K562 (cell line): Measurements from ENCODE around the gene ANO10. TPM values are rescaled to one million over a fixed set of nuclear protein-coding genes. Genes with fewer than 3 reads are reported as not detected.

Experiments
- CBX8 ChIP-seq: fragments of 200-600 bp; sonication (generic); IDR thresholded peaks from 2 replicates; pipeline ENCODE4 v1.6.1; 2012; ENCODE audit warnings: borderline replicate concordance, mixed run types, low read depth, mild to moderate bottlenecking, moderate library complexity, mixed read lengths, low read length, control low read depth, inconsistent platforms; ENCODE audit not compliant: poor library complexity, severe bottlenecking; ENCODE audit errors: extremely low read depth
- E2F6 ChIP-seq, 2 experiments: IDR thresholded peaks; 2 replicates each; pipeline ENCODE4 v1.6.1; 2011; ENCODE audit warnings: borderline replicate concordance in 1 of 2, control low read depth in 1 of 2, low read depth in 1 of 2, low read length in 1 of 2, mild to moderate bottlenecking in 1 of 2, mixed read lengths in 1 of 2, moderate library complexity in 1 of 2; ENCODE audit not compliant: insufficient read depth in 1 of 2, insufficient read length in 1 of 2, poor library complexity in 1 of 2, severe bottlenecking in 1 of 2; ENCODE audit errors: extremely low read depth in 1 of 2
- JUNB ChIP-seq: fragments of 450-650 bp; formaldehyde crosslinking; conservative IDR thresholded peaks from 2 replicates; pipeline ENCODE4 v1.4.0; 2020; ENCODE audit warnings: mild to moderate bottlenecking
- MCM3 ChIP-seq: fragments of 450-650 bp; IDR thresholded peaks from 2 replicates; pipeline ENCODE4 v1.6.1; 2016
- MIER1 ChIP-seq: fragments of 450-650 bp; IDR thresholded peaks from 2 replicates; pipeline ENCODE4 v1.6.1; 2016; ENCODE audit warnings: antibody characterized with exemption, mild to moderate bottlenecking, low read depth
- MXI1 ChIP-seq: IDR thresholded peaks from 2 replicates; pipeline ENCODE4 v1.6.1; 2011; ENCODE audit warnings: low read depth, mild to moderate bottlenecking, improper control_type of control experiment, low read length
- OTX1 ChIP-seq: fragments of 450-650 bp; formaldehyde crosslinking; IDR thresholded peaks from 2 replicates; pipeline ENCODE4 v1.4.0; 2022; ENCODE audit warnings: mild to moderate bottlenecking
- PHB ChIP-seq: fragments of 250-450 bp; sonication (Bioruptor Pico); IDR thresholded peaks from 2 replicates; pipeline ENCODE4 v1.5.0; 2021
- RBM34 ChIP-seq: fragments of 200-400 bp; formaldehyde crosslinking; IDR thresholded peaks from 2 replicates; pipeline ENCODE4 v1.6.1; 2018; ENCODE audit warnings: low read length, borderline replicate concordance; ENCODE audit not compliant: insufficient read depth
- RHOXF2B ChIP-seq: fragments of 250-450 bp; sonication (Bioruptor Pico); conservative IDR thresholded peaks from 2 replicates; pipeline ENCODE4 v1.5.1; 2021
- TCF15 ChIP-seq: fragments of 250-450 bp; sonication (Bioruptor Pico); IDR thresholded peaks from 2 replicates; pipeline ENCODE4 v1.8.0; 2022; ENCODE audit warnings: moderate library complexity, mild to moderate bottlenecking, inconsistent platforms
- ZNF436 ChIP-seq: fragments of 250-450, 450-650 bp; sonication (Bioruptor Pico); formaldehyde crosslinking; IDR thresholded peaks from 2 replicates; pipeline ENCODE4 v1.7.0; 2020; ENCODE audit warnings: mild to moderate bottlenecking
- ZNF586 ChIP-seq: fragments of 450-650 bp; formaldehyde crosslinking; conservative IDR thresholded peaks from 2 replicates; pipeline ENCODE4 v1.4.0; 2020; ENCODE audit warnings: mild to moderate bottlenecking, moderate library complexity
- polyA plus RNA-seq, 8 experiments: library from polyadenylated mRNA; depleted of rRNA in 4 of 8; stranded (reverse) in 5 of 8; unstranded in 3 of 8; fragments of >200 nt; fragmentation: Nextera tagmentation in 2 of 8; fragmentation: Illumina TruSeq in 1 of 8; extraction: Ambion mirVana in 2 of 8; extraction: Trizol in 1 of 8; gene quantifications; 2 replicates each; pipeline versions ENCODE4 v1.2.1 to v1.2.3, GENCODE V29; 2011 to 2014; ENCODE audit warnings: inconsistent platforms in 1 of 8, missing spikeins in 1 of 8
- total RNA-seq, 7 experiments: library from RNA; depleted of rRNA in 6 of 7; stranded (reverse); fragments of >200 nt in 6 of 7; fragmentation: Illumina TruSeq in 2 of 7; extraction: Trizol in 2 of 7; gene quantifications; 2 replicates each; pipeline versions ENCODE4 v1.2.1 to v1.2.3, GENCODE V29; 2011 to 2021; ENCODE audit warnings: low replicate concordance in 1 of 7
- TF ChIP-seq, protein P1 (sequence below), 3 experiments: fragments of 200-800 bp in 1 of 3; sonication (Bioruptor generic) in 1 of 3; sonication (generic) in 1 of 3; formaldehyde crosslinking in 1 of 3; IDR thresholded peaks; 2 replicates each; pipeline versions ENCODE4 v1.6.1 to v1.8.0; 2016 to 2022; ENCODE audit warnings: mild to moderate bottlenecking in 2 of 3, missing compliant biosample characterization in 2 of 3, missing genetic modification characterization in 2 of 3, missing genetic modification reagents in 1 of 3
- TF ChIP-seq, protein P2 (sequence below): fragments of 450-650 bp; IDR thresholded peaks from 2 replicates; pipeline ENCODE4 v1.7.1; 2018; ENCODE audit warnings: mild to moderate bottlenecking, low read depth; ENCODE audit not compliant: partially characterized antibody
- TF ChIP-seq, protein P3 (sequence below): fragments of 250-450 bp; sonication (Bioruptor Pico); IDR thresholded peaks from 2 replicates; pipeline ENCODE4 v1.8.0; 2022; ENCODE audit warnings: moderate library complexity, mild to moderate bottlenecking, inconsistent platforms
- TF ChIP-seq, protein P4 (sequence below): fragments of 200-800 bp; sonication (Bioruptor generic); IDR thresholded peaks from 2 replicates; pipeline ENCODE4 v1.6.1; 2017; ENCODE audit warnings: missing genetic modification characterization, missing compliant biosample characterization

Gene ANO10
- total and polyA plus RNA-seq, 9 of the 15 experiments (the other 6 are each of a cell fraction or from before 2014, with no cell fraction given), result 6.4 to 46.0 (median 32.3) TPM

DNA sequence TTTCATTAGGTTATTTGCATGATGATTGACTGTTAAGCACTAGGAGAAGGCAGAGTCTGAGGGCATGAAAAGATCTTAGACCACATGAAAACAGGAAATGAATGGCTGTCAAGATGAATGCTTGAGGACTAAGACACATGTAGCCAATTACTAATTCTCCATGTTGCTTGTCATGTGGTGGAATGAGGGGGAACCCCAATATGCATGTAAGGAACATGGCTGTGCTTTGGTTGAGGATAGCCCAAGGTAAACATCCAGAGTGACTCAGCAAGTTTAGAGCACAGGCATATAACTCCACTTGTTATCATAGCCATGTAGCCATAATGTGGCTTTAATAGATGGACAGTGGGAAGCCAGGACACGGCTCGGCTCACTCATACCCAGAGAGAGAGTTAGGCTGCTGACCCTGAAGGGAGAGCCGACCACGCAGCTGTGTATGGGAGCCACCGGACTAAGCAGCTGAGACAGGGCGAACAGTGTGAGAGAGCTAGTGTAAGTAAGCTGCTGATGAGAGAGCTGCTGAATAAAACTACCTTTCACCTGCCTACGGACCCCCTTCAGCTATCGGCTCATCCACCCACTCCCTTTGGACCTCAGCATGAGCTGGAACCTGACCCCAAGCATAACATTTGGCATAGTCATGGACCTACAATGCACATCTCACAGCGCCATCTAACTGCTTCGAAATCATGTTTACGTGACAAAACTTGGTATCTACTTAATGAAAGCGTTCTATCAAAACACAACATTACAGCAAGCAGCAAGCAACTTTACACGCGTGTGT lies 37.6 kb downstream of the ANO10 start (continued):
- TF ChIP-seq E2F6 (IDR thresholded peaks at IDR 0.05; ENCODE audit: borderline replicate concordance in 1 of 2, extremely low read depth in 1 of 2, insufficient read depth in 1 of 2, insufficient read length in 1 of 2, low read depth in 1 of 2, low read length in 1 of 2, poor library complexity in 1 of 2, severe bottlenecking in 1 of 2) (peak in 1 of 2 experiments; percentile 33), ZNF436 (no peak), TCF15 (CRISPR knock-in tag) (peak; percentile 98), MCM3 (no peak), ZNF586 (CRISPR knock-in tag) (peak; percentile 89; the same call in 1 of the 2 replicates), CBX8 (no peak), MIER1 (no peak), OTX1 (CRISPR knock-in tag) (peak; percentile 94), JUNB (CRISPR knock-in tag) (0 out of 2 replicates have a peak, but pooled peaks have one; percentile 47), MXI1 (no peak), PHB (no peak), RHOXF2B (CRISPR knock-in tag) (peak; percentile 94), RBM34 (no peak)
- TF ChIP-seq, protein P1, sequence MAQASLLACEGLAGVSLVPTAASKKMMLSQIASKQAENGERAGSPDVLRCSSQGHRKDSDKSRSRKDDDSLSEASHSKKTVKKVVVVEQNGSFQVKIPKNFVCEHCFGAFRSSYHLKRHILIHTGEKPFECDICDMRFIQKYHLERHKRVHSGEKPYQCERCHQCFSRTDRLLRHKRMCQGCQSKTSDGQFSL (CRISPR knock-in tag; IDR thresholded peaks at IDR 0.05), result no peak
- TF ChIP-seq, protein P1 (tag; IDR thresholded peaks at IDR 0.05), result peak in 1 of 2 experiments; percentile 98; a peak in 2 of 4 replicates
- TF ChIP-seq, protein P2, sequence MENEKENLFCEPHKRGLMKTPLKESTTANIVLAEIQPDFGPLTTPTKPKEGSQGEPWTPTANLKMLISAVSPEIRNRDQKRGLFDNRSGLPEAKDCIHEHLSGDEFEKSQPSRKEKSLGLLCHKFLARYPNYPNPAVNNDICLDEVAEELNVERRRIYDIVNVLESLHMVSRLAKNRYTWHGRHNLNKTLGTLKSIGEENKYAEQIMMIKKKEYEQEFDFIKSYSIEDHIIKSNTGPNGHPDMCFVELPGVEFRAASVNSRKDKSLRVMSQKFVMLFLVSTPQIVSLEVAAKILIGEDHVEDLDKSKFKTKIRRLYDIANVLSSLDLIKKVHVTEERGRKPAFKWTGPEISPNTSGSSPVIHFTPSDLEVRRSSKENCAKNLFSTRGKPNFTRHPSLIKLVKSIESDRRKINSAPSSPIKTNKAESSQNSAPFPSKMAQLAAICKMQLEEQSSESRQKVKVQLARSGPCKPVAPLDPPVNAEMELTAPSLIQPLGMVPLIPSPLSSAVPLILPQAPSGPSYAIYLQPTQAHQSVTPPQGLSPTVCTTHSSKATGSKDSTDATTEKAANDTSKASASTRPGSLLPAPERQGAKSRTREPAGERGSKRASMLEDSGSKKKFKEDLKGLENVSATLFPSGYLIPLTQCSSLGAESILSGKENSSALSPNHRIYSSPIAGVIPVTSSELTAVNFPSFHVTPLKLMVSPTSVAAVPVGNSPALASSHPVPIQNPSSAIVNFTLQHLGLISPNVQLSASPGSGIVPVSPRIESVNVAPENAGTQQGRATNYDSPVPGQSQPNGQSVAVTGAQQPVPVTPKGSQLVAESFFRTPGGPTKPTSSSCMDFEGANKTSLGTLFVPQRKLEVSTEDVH, result no peak
- TF ChIP-seq, protein P3, sequence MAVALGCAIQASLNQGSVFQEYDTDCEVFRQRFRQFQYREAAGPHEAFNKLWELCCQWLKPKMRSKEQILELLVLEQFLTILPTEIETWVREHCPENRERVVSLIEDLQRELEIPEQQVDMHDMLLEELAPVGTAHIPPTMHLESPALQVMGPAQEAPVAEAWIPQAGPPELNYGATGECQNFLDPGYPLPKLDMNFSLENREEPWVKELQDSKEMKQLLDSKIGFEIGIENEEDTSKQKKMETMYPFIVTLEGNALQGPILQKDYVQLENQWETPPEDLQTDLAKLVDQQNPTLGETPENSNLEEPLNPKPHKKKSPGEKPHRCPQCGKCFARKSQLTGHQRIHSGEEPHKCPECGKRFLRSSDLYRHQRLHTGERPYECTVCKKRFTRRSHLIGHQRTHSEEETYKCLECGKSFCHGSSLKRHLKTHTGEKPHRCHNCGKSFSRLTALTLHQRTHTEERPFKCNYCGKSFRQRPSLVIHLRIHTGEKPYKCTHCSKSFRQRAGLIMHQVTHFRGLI (CRISPR knock-in tag), result peak; percentile 97
- TF ChIP-seq, protein P4, sequence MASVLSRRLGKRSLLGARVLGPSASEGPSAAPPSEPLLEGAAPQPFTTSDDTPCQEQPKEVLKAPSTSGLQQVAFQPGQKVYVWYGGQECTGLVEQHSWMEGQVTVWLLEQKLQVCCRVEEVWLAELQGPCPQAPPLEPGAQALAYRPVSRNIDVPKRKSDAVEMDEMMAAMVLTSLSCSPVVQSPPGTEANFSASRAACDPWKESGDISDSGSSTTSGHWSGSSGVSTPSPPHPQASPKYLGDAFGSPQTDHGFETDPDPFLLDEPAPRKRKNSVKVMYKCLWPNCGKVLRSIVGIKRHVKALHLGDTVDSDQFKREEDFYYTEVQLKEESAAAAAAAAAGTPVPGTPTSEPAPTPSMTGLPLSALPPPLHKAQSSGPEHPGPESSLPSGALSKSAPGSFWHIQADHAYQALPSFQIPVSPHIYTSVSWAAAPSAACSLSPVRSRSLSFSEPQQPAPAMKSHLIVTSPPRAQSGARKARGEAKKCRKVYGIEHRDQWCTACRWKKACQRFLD (CRISPR knock-in tag), result peak; percentile 99
